HG03039 (cell line): Measurements from ENCODE around the gene CASP9.
"Not testable (repeated sequence)": the region's sequence is repeated elsewhere in the genome, so short reads cannot be mapped to it uniquely, and the experiment has no call there.

ENCODE experiments used
- ATAC-seq: cut with Tn5 transposase; IDR thresholded peaks from one replicate; pipeline ENCODE4 v1.9.1; 2021; ENCODE audit warnings: mild to moderate bottlenecking, moderate library complexity; ENCODE audit not compliant: unreplicated experiment

The CASP9 gene

DNA sequence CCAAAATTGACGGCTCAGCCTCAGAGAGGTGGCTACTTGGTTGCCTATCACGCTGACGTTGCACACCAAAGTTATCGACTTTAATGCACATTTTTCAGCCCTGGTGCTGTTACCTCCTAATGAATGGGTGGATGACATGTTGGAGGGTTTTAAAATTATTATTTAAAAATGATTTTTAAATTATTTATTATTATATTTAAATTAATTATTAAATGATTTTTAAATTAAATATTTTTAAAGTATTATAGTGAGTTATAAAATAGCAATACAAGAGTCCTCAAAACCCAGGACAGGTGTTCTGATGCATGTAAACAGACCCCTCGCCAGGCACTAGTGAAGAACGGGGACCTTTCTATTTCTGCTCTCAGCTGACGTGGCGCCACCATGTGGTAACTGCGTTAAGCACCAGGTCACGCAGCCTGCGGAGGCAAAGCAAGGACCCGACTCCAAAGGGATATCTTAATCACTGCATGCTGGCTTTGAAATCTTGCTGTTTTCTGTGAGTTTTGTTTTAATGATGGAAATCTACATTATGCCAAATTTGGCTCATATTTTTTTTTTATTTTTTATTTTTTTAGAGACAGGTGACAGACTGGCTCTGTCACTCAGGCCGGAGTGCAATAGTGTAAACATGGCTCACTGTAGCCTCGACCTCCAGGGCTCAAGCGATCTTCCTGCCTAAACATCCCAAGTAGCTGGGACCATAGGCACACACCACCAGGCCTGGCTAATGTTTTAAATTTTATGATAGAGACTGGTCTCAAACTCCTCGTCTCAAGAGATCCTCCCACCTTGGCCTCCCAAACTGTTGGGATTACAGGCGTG is 22.6 kb downstream of the CASP9 start:
- no peak for ATAC-seq

DNA sequence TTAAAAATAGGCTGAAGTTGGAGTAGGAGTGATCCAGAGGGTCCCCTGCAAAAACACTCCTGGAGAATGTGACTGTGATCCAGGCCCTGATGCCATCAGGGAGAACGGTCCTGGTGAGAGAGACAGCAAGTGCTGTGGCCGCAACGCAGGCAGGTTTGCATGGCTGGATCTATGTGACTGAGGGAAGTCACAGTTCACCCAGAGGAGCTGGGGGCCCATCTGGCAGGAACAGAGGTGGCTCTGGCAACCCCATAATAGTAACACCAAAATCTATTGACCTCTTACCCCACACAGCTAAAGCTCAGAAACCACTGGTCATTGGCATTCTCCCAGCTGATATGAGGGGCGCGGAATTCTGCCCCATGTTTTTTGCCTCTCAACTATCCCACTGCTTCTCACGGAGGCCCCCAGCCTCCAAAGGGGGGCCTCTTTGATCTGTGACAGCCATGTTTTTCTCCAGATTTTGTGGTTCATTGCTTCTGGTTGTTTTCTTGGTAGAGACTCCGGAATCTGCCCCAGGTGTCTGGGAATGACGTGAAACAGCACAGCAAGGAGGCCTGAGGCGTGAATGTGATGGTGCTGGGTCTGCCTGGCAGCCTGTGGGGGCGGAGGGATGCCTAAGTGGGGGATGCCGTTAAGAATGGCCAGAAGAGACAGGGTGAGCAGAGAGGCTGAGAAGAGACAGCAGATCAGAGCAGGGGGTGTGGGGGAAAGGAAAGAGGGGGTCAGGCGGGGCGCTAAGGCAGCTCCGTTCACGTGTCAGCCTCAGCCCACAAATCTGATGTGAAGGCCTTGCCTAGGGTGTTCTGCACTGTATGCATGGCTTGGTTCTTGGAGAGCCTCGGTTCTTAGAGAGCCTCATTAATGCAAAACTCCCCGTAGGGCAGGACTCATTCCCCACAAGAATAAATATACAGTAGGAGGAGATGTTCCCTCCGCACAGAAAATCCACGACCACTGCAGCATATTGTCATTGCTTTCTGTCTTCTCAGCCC is 23.5 kb downstream of the CASP9 start:
- no peak for ATAC-seq

DNA sequence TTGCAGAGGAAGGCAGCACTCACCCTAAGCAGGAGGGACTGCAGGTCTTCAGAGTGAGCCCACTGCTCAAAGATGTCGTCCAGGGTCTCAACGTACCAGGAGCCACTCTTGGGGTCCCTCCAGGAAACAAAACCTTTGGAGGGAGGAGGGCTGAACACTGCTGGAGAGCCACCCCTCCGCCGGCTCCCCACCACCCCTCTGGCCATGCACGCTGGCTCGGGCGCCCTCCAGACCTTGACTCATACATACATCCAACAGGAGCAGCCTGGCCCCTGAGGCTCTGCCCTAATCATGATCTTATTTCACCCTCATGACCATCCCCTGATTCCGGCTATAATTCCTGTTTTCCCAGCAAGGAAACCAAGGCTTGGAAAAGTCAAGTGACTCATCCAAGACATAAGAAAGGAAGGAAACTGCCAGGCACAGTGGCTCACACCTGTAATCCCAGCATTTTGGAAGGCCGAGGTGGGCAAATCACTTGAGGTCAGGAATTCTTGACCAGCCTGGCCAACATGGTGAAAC is 30.1 kb downstream of the CASP9 start:
- ATAC-seq = no peak

DNA sequence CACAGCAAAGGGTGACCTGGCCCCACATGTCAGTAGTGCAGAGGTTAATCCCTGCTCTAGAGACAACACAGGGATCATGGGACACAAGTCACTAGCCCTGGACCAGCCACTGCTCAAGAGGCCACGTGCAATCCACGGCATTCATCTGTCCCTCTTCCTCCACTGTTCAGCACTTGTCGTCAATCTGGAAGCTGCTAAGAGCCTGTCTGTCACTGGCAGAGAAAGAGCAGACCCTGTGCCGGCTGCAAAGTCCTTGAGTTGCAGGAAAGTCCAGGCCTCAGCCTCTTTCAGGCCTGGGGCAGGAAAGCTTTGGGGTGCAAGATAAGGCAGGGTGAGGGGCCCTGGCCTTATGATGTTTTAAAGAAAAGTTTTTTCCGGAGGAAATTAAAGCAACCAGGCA is 31.4 kb downstream of the CASP9 start:
- ATAC-seq = no peak

DNA sequence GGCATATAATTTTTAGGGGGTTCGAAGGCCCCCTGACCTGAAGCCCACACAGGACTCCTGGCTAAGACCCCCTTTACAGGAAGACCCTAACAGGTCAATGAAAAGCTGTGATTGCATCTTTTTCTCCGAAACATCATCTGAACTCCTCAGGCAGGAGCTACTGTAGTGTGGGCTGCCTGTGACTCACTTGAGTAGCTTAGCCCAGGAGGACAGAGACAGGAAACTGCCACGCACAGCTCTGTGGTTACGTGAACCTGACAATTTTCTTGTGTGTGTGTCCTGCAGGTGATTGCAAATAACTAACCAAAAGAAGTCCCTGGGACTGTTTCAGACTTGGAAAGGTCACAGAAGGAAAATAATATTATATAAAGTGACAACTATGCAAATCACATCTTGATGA is 33.0 kb downstream of the CASP9 start:
- not testable (repeated sequence) for ATAC-seq

DNA sequence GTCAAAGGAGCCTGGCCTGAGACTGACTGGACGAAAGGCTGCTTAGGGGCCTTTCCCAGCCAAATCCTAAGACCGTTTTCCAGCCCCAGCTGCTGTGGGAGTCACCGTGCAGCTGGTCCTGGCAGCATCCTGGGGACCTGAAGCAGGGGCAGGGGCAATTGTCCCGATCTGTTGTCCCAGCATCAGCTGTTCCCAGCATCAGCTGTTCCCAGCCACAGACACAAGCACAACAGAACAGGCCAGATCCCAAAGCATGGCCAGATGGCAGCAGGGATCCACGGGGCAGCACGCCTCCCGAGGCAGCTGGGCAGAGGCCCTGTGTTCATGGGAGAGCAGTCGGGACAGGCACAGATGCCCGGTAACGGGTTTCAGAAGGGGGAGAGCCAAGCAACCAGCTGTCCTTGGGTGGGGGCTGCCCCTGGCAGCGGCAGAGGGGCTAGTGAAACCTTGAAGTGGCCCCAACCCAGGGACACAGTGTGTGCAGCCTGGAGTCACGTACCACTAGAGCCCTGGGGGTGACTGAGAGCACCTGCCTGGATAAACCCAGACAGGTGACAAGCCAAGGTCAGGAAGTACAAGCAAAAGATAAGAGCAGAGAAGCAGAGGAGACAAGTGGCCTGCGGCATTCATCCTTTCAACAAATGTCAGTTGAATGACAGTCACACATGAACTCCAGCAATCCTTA is 34.8 kb downstream of the CASP9 start:
- ATAC-seq = no peak

DNA sequence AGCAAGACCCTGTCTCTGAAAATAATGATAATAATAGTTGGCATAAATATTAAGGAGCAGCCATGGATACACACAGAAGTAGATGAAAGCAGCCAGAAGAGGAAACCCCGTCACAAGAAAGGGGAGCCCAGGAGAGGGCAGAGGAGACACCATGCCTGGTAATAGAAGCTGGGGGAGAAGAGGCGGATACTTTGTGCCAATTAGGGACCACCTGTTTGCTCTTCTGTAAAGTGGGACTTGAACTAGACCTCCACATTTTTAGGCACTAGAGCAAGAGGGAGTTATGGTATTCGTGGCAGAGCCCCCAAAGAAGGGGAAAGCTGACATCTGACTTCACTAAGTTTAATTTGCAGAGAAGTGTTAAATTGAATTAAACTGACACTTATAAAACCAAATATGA is 35.6 kb downstream of the CASP9 start:
- no peak for ATAC-seq

DNA sequence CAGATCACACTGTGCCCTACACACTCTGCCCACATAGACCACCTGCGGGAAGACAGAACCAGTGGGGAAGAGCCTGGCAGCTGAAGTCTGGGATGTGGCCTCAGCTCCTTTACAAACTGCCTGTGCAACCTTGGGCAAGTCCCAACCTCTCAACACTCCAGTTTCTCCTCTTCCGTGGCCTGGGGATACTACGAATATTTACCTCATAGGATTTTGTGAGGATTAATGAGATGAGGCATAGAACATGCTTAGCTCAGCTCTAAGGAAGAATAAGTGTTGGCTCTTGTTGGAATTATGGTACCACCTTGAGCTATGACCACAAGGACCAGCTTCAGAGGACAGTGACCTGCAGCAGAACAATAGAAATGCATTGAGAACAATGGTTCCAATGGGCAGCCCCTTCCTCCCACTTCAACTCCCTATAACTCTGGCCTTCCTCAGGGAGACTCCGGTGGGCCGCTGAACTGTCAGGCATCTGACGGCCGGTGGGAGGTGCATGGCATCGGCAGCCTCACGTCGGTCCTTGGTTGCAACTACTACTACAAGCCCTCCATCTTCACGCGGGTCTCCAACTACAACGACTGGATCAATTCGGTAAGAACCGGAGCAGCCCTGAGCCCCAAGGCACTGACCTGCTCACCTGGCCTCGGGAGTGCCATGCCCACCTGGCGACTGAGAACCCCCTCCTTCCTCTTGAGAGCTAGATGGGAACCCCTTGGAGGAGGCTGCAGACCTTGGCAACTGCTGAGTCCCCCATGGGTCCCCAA is 37.0 kb downstream of the CASP9 start:
- not testable (repeated sequence) for ATAC-seq

DNA sequence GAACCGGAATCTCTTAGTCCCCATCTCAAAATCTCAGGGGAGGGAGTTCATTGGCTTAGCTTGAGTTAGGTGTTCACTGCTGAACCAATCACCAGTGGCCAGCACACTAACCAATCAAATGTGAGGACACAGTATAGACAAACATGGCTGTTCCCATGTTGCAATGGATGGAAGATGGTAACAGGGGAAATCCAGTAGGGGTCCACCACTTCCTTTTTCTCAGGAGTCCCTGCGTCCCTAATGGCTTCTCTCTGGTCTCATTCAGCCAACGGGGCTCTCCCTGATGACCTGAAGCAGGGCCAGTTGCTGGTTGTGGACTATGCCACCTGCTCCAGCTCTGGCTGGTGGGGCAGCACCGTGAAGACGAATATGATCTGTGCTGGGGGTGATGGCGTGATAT is 38.4 kb downstream of the CASP9 start:
- ATAC-seq = no peak

DNA sequence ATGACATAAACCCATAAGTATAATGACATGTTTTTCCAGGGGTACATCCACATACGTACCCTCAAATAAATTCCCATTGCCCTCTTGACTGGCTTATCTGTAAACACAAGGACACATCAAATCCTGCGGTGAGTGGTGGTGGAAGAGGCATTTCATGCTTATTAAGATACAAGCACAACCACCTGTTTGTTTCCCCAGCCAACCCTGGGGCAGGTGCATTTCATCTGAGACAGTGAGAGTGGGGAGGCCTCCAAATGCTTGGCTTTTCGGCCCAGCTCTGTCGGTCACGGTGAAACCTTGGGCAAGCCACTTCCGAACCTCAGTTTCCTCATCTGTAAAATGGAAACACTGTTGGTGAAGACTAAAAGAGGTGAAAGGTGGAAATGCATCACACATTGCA is 39.6 kb downstream of the CASP9 start:
- ATAC-seq = not testable (repeated sequence)

DNA sequence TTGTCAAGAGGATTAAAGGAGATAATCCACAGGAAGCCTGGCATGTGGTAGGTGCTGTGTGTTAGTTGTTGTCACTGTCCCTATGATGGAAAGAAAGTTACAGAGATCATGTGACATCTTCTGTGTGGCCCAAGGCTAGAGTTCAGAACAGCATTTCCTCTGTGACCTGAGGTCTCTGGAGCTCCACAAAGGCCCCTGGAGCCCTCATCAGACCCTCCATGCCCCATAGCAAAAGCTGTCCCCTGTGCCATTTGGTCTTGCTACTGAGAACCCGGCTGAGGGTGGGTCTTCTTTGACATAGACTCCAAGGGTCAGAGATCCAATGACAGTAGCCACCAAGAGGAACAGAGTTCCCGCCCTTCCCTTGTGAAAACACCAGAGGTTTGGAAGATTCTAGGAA is 40.0 kb downstream of the CASP9 start:
- ATAC-seq = no peak

DNA sequence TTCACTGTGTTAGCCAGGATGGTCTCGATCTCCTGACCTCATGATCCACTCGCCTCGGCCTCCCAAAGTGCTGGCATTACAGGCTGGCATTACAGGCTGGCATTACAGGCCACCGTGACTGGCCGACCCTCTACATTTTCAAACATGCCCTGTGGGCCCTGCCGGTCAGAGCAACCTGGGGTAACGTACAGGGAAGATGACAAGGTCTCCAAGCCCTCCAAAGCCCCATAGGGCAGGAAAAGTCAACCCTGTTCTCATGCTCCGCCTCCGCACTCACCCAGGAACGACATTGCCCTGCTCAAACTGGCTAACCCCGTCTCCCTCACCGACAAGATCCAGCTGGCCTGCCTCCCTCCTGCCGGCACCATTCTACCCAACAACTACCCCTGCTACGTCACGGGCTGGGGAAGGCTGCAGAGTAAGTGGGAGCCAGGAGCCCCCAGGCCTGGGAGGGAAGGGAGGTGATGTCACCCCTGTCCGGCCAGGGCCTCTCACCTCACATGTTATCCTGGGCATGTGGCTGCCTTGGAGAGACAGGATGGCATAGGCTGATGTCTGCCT is 41.0 kb downstream of the CASP9 start:
- ATAC-seq = not testable (repeated sequence)

DNA sequence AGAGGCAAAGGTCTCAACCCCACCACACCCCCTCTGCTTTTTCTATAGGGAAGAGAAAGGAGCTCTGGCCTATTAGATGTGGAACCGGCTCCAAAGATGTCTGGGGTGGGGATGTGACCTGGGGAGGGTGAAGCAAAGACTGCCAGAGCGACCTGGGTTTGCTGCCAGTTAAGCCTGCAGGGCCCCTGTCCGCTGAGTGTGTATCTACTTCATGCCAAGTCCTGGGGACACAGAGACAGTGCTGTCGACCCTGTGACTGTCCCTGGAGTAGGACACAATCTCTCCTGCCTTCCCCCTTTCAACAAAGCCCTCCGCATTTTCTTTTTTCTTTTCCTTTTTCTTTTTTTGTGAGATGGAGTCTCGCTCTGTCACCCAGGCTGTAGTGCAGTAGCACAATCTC is 41.6 kb downstream of the CASP9 start:
- not testable (repeated sequence) for ATAC-seq

DNA sequence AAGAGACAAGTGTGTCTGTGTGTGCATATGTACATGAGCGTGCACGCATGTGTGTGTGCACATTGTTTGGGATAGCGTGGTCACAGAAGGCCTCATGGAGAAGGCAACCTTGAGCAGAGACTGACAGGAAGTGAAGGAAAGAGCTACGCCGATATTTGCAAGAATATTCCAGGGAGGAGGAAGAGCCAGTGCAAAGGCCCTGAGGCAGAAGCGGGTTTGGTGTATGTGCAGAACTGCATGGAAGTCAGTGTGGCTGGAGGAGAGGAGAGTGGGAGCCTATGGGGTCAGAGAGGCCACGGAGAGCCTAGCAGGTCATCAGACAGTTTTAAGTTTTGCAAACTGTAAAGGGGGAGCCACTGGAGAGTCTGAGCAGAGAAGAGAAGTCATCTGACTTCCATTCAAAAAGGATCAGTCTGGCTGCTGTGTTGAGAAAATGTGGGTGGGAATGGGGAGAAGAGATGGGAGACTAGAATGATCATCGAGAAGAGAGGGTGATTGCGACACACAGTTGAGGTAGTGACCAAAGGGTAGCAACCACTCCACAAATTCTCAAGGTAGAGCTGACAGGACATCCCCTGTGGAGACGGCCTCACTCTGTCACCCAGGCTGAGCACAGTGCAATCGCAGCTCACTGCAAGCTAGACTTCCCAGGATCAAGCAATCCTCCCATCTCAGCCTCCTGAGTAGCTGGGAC is 44.2 kb downstream of the CASP9 start:
- ATAC-seq = no peak

DNA sequence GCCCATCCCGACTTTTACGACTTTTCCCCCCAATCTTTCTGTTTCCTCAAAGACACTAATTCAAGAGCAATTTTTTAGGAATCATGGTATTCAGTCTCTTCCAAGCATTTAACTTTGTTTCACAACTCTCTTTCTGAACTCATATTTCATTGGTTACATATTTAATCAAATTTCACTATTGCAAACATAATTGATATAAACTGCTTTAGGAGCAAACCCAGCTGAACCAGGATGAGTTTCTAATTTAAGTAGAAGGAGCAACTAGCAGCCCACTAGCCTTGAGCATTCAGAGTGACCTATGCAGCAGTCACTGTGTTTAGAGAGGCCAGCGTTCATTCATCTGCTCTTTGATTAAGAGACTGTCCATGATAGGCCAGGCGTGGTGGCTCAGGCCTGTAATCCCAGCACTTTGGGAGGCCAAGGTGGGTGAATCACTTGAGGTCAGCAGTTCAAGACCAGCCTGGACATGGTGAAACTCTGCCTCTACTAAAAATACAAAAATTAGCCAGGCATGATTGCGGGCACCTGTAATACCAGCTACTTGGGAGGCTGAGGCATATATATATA is 46.3 kb downstream of the CASP9 start:
- no peak for ATAC-seq

DNA sequence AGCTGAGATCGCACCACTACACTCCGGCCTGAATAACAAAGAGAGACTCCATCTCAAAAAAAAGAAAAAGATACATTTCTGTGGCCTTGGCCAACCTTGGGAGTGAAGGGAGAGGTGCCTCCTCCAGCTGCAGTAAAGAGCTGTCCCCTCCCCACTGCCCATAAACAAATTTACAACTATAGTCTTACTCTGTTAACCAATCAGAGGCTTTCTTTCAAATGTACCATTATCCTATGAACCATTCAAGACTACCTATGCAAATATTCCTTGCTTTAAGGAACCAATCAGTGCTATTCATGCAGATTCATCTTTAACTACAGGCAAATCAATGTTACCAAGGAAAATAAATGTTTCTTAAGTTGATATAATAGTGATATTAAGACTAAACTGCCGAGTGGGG is 47.1 kb downstream of the CASP9 start:
- no peak for ATAC-seq

DNA sequence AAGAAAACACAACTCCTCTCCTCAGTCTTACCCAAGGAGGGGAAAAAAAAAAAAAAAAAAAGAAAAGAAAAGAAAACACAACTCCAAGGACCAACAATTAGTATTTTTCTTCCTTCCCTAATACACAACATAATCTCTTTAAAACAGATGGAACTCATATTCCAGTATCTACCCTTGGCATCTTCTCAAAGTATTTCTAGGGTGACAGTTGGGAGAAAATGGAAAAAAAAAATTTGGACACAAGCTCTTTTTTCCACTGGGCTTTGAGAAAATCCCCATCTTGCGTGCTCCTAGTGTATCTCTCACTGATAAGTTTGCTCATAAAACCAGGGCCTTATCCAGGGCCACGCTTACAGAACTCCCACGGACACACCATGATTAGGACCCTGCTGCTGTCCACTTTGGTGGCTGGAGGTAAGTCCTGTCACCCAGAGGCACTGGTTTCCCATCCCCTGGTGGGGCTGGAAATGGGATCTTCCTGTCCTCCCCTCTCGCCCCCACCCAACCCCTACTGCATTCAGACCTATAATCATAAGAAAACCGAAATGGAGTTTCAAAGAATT is 48.2 kb downstream of the CASP9 start, which contains the start of gene CELA2B:
CELA2B (plus strand) TSS at position 353 of the 563 bp plus-strand sequence; CDS start at position 375, 22 bp downstream.
- no peak for ATAC-seq

DNA sequence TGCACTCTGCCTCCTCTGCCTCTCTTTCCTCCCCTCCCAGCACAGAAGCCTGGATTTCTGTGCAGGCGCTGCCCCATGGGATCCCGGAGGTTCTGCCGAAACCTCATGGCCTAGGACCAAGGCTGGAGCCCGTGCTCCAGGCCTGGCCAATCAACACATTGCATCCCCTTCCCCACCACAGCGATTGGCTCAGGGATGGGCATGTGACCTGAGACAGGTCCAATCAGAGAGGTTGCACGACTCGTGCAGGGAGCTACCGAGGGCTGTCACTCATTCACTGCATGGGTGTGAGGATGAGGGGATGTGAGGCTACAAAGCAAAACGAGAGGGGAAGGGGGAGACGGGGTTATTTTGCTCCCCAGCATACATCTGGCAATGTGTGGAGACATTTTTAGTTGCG is 51.4 kb downstream of the CASP9 start:
- ATAC-seq = no peak

DNA sequence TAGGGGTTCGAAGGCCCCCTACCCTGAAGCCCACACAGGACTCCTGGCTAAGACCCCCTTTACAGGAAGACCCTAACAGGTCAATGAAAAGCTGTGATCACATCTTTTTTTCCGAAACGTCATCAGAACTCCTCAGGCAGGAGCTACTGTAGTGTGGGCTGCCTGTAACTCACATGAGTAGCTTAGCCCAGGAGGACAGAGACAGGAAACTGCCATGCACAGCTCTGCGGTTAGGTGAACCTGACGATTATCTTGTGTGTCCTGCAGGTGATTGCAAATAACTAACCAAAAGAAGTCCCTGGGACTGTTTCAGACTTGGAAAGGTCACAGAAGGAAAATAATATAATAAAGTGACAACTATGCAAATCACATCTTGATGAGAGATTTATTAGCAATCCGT is 52.3 kb downstream of the CASP9 start:
- ATAC-seq = not testable (repeated sequence)
